Esophagus muscularis mucosa (tissue), 4 donors: ENCODE measurements around the gene TMEM35B. TPM values are rescaled to one million over a fixed set of nuclear protein-coding genes. Genes with fewer than 3 reads are reported as not detected.
"Not testable (repeated sequence)": the region's sequence is repeated elsewhere in the genome, so short reads cannot be mapped to it uniquely, and the experiment has no call there.

Experiments used
- DNase-seq: peaks from one replicate; pipeline ENCODE4 v3.0.0-alpha.2; 2017; ENCODE audit errors: extremely low spot score
- H3K27ac ChIP-seq, 4 donors: fragments of 200-600 bp; sonication (generic); replicated peaks in 1 of 4; 1 replicate in 3 of 4; 2 replicates in 1 of 4; pipeline ENCODE4 v1.5.1; 2016 to 2019; ENCODE audit warnings: mild to moderate bottlenecking in 1 of 4
- H3K27me3 ChIP-seq, 4 donors: fragments of 200-600 bp; sonication (generic); one replicate each; pipeline versions ENCODE4 v1.5.1 to v1.6.0; 2016 to 2019
- H3K36me3 ChIP-seq, 4 donors: fragments of 200-600 bp; sonication (generic); one replicate each; pipeline ENCODE4 v1.5.1; 2016 to 2019
- H3K4me1 ChIP-seq, 4 donors: fragments of 200-600 bp; sonication (generic); one replicate each; pipeline ENCODE4 v1.5.1; 2016 to 2019
- H3K4me3 ChIP-seq, 4 donors: fragments of 200-600 bp; sonication (generic); 1 replicate in 2 of 4; 2 replicates in 2 of 4; pipeline ENCODE4 v1.5.1; 2016 to 2019; ENCODE audit warnings: mild to moderate bottlenecking in 4 of 4, moderate library complexity in 1 of 4
- H3K9me3 ChIP-seq, 4 donors: fragments of 200-600 bp; sonication (generic); 1 replicate in 3 of 4; 2 replicates in 1 of 4; pipeline ENCODE4 v1.5.1; 2016 to 2019
- EP300 ChIP-seq: sonication (generic); formaldehyde crosslinking; IDR thresholded peaks from one replicate; pipeline ENCODE4 v1.6.1; 2017; ENCODE audit warnings: antibody characterized with exemption
- POLR2A ChIP-seq: fragments of 450-650 bp; IDR thresholded peaks from one replicate; pipeline ENCODE4 v1.6.1; 2017; ENCODE audit warnings: antibody characterized with exemption, moderate library complexity, mild to moderate bottlenecking, low read depth
- POLR2AphosphoS5 ChIP-seq, 2 donors: sonication (generic); formaldehyde crosslinking; IDR thresholded peaks; one replicate each; pipeline ENCODE4 v1.6.1; 2017; ENCODE audit warnings: antibody characterized with exemption in 2 of 2
- WGBS: methylation state at CpG from one replicate; pipeline ENCODE4 v1.1.5; 2018; 5-methylcytosine and 5-hydroxymethylcytosine counted together
- intact Hi-C: fragments of 100-400 bp; cut with DNase I; formaldehyde crosslinking; loops from one replicate; pipeline ENCODE4 v1.15.1; 2023
- total RNA-seq, 4 donors: library from RNA; depleted of rRNA; stranded (reverse); fragments of >200 nt; gene quantifications; one replicate each; pipeline versions ENCODE4 v1.1.0 to v1.2.1, GENCODE V29; 2016
- TF ChIP-seq, protein P1 (sequence below), 3 experiments: fragments of 200-600 bp in 2 of 3; fragments of 450-650 bp in 1 of 3; sonication (generic) in 2 of 3; IDR thresholded peaks; one replicate each; pipeline ENCODE4 v1.5.1; 2017 to 2019; ENCODE audit warnings: antibody characterized with exemption in 3 of 3, mild to moderate bottlenecking in 2 of 3, moderate library complexity in 1 of 3

TMEM35B gene
- total RNA-seq, 4 donors from 2014 or later, result 26.1 to 38.6 (median 32.9) TPM

DNA sequence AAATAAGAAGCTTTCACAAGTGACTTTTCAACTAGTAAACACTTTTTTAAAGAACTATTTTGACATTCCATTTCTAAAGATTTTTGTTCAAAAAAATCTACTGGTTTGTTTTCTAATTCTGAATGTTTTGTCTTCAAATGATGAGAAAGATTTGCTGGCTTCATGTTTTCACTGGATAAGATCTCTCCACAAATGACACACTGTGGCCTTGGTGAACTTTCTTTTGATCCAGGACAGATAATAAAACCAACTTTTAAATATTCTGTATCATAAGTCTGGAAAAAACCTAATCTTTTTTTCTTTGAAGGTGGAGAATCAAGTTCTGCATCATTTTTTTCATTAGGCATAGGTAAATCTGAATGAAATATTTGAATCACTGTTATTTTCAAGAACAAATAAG is 3.4 kb upstream of the TMEM35B start:
- Histone ChIP-seq H3K9me3 (no peaks in the 10 kb centered on the region), H3K4me3 (no peak overlapping the region), H3K27ac (no peak overlapping the region), H3K36me3 (peaks cover 0 to 50% (median 23%) of the 10 kb centered on the region in 4 donors), H3K4me1 (peaks cover 13 to 21% (median 20%) of the 10 kb centered on the region in 4 donors), H3K27me3 (no peaks in the 10 kb centered on the region)
- TF ChIP-seq POLR2A (no peak), POLR2AphosphoS5 (IDR thresholded peaks at IDR 0.05) (no peak), EP300 (no peak)
- TF ChIP-seq, protein P1, sequence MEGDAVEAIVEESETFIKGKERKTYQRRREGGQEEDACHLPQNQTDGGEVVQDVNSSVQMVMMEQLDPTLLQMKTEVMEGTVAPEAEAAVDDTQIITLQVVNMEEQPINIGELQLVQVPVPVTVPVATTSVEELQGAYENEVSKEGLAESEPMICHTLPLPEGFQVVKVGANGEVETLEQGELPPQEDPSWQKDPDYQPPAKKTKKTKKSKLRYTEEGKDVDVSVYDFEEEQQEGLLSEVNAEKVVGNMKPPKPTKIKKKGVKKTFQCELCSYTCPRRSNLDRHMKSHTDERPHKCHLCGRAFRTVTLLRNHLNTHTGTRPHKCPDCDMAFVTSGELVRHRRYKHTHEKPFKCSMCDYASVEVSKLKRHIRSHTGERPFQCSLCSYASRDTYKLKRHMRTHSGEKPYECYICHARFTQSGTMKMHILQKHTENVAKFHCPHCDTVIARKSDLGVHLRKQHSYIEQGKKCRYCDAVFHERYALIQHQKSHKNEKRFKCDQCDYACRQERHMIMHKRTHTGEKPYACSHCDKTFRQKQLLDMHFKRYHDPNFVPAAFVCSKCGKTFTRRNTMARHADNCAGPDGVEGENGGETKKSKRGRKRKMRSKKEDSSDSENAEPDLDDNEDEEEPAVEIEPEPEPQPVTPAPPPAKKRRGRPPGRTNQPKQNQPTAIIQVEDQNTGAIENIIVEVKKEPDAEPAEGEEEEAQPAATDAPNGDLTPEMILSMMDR (IDR thresholded peaks at IDR 0.05), result no peak
- intact Hi-C loops, result loop anchor here (10.0 kb wide), 1 partner anchor 134 kb away; the partner anchor contains the start of gene SMIM12
- no peak for DNase-seq

DNA sequence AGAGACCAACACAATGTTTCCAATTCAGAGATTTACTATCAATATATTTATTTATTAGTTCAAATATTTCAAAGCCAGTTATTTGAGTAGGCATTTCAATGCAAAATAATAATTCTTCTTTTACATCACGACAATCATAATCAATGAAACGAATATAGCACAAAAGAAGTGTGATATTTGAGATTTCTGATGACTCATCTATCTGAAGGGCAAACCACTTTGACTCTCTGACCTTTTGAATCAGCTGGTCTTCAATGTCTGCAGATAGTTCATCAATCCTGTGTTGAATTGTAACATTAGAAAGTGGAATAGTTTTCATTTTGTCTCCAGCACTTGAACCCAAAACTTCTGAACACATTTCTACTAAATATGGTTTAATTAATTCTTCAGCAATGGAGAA is 3.0 kb upstream of the TMEM35B start:
- intact Hi-C loops, result loop anchor here (10.0 kb wide), 1 partner anchor 133 kb away; the partner anchor contains the start of gene SMIM12

DNA sequence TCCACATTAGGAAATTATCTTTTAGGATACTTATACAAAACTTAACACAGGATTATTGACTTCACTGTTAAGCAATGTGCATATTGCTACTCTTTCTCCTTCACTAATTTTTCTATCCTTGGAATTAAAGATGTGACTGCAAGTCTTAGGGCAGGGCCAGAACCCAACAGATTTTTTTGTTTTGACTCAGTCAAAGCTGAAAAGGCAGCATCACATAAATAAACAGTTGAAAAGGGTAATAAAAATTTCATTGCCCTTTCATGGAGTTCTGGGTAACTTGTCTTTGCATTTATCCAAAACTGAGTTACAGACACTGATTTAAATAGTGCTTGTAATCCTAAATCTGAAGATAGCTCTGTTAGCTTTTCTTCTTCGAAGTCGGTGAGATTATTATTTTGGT is 1.9 kb upstream of the TMEM35B start:
- H3K27ac ChIP-seq, result no peak overlapping the region
- 98% methylated on average over 2 of the region's 2 CpGs for WGBS
- TF ChIP-seq, protein P1 (IDR thresholded peaks at IDR 0.05), result no peak
- TF ChIP-seq POLR2AphosphoS5 (IDR thresholded peaks at IDR 0.05) (no peak), POLR2A (no peak), EP300 (no peak)
- H3K9me3 ChIP-seq, result no peaks in the 10 kb centered on the region
- peaks cover 0 to 43% (median 23%) of the 10 kb centered on the region in 4 donors for H3K36me3 ChIP-seq
- no peak overlapping the region for H3K4me3 ChIP-seq
- intact Hi-C loops, result loop anchor here (10.0 kb wide), 1 partner anchor 132 kb away; the partner anchor contains the start of gene SMIM12
- no peak for DNase-seq
- H3K4me1 ChIP-seq, result peaks cover 20 to 31% (median 25%) of the 10 kb centered on the region in 4 donors
- no peaks in the 10 kb centered on the region for H3K27me3 ChIP-seq

More for the DNA sequence above, 3.0 kb upstream of the TMEM35B start:
- Histone ChIP-seq H3K4me1 (peaks cover 17 to 26% (median 23%) of the 10 kb centered on the region in 4 donors), H3K36me3 (peaks cover 0 to 46% (median 23%) of the 10 kb centered on the region in 4 donors), H3K9me3 (no peaks in the 10 kb centered on the region), H3K27ac (no peak overlapping the region), H3K27me3 (no peaks in the 10 kb centered on the region), H3K4me3 (no peak overlapping the region)
- WGBS, result 97% methylated on average over 2 of the region's 2 CpGs
- TF ChIP-seq EP300 (no peak), POLR2AphosphoS5 (IDR thresholded peaks at IDR 0.05) (no peak)
- TF ChIP-seq, protein P1 (IDR thresholded peaks at IDR 0.05), result no peak
- no peak for DNase-seq

DNA sequence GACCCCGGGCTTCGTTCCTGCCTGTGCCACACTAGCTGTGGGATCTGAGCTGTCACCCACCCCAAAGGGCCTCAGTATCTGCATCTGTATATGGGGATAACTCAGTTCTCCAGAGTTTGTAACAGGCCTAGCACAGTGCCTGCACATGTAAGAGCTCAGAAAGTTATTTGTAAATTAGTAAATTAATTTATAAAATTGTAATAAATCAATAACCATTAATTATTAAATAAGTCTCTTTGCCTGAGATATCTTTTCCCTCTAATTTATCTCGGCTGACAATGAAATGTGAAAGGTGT is 410 bp upstream of the TMEM35B start:
- intact Hi-C loops, result loop anchor here (10.0 kb wide), 1 partner anchor 131 kb away; the partner anchor contains the start of gene SMIM12
- WGBS, result 25% methylated on average over 3 of the region's 3 CpGs
- peak overlapping the region; percentile 89 to 97 (median 94) for H3K27ac ChIP-seq
- peaks cover 0 to 40% (median 23%) of the 10 kb centered on the region in 4 donors for H3K36me3 ChIP-seq
- H3K4me1 ChIP-seq, result peaks cover 20 to 31% (median 25%) of the 10 kb centered on the region in 4 donors
- not testable (repeated sequence) for H3K9me3 ChIP-seq, DNase-seq, H3K27me3 ChIP-seq
- peak overlapping the region; percentile 79 to 95 (median 89) for H3K4me3 ChIP-seq

DNA sequence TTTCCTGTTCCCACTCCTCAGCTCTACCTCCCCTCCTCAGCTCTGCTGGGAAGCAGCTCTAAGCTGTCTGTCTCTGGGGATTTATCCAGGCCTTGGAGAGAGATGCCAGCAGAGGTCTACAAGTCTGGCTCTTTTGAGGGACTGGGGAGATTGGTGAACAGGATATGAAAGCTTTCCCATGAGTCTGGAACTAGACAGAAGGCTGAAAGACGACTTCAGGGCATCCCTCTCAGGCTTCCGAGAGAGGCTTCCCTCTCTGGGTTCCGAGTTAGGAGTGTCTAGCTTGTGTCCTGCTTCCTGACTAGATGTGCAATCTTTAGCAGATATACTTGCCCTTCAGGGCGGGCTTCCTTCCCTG is 733 bp downstream of the TMEM35B start:
- no peaks in the 10 kb centered on the region for H3K27me3 ChIP-seq
- no peak for DNase-seq
- peaks cover 20 to 31% (median 25%) of the 10 kb centered on the region in 4 donors for H3K4me1 ChIP-seq
- WGBS, result no CpG with 5 or more reads among the region's 4 CpGs
- no peaks in the 10 kb centered on the region for H3K9me3 ChIP-seq
- H3K4me3 ChIP-seq, result peak overlapping the region; percentile 79 to 95 (median 89)
- H3K36me3 ChIP-seq, result peaks cover 0 to 30% (median 16%) of the 10 kb centered on the region in 4 donors
- TF ChIP-seq POLR2AphosphoS5 (IDR thresholded peaks at IDR 0.05) (peak in 1 of 2 donors; percentile 26), EP300 (no peak)
- peak overlapping the region; percentile 89 to 97 (median 94) for H3K27ac ChIP-seq
- intact Hi-C loops, result loop anchor here (10.0 kb wide), 1 partner anchor 130 kb away; the partner anchor contains the start of gene SMIM12
